SK-N-SH (cell line): Measurements from ENCODE around the gene METTL21A. TPM values are rescaled to one million over a fixed set of nuclear protein-coding genes. Genes with fewer than 3 reads are reported as not detected.

Experiments used
- CTCF ChIA-PET: fragments of 300-600, 350-600 bp; formaldehyde crosslinking; extraction: SDS; loops from one replicate; lab custom pipeline; 2021; lab: Yijun Ruan, JAX
- POLR2A ChIA-PET: fragments of 350-600 bp; sonication (Branson Sonifier 250); formaldehyde crosslinking; extraction: SDS; loops from one replicate; lab custom pipeline; 2020; ENCODE audit warnings: antibody characterized with exemption, inconsistent platforms; lab: Yijun Ruan, JAX
- DNase-seq: peaks from one replicate; pipeline ENCODE4 v3.0.0; 2012
- H2AFZ ChIP-seq: fragments of 200-600 bp; sonication (generic); 2 replicates; pipeline ENCODE4 v1.8.1; 2016; ENCODE audit warnings: antibody characterized with exemption, mild to moderate bottlenecking, low read depth
- H3F3A ChIP-seq: fragments of 200-600 bp; sonication (generic); replicated peaks from 2 replicates; pipeline ENCODE3; 2016; ENCODE audit warnings: antibody characterized with exemption, mild to moderate bottlenecking; ENCODE audit not compliant: insufficient read depth
- H3K27ac ChIP-seq, 2 experiments: fragments of 200-500 bp in 1 of 2; fragments of 200-600 bp in 1 of 2; sonication (Bioruptor generic) in 1 of 2; sonication (generic), shearing (Covaris generic) in 1 of 2; 2 replicates each; pipeline versions ENCODE4 v1.5.1 to v1.6.1; 2014 to 2016; ENCODE audit warnings: low read depth in 2 of 2, inconsistent platforms in 1 of 2, low read length in 1 of 2, mild to moderate bottlenecking in 1 of 2, mixed read lengths in 1 of 2
- H3K27me3 ChIP-seq: fragments of 200-600 bp; sonication (generic), shearing (Covaris generic); 2 replicates; pipeline ENCODE4 v1.6.1; 2016; ENCODE audit warnings: mixed run types; ENCODE audit not compliant: insufficient read depth
- H3K36me3 ChIP-seq, 2 experiments: fragments of 200-500 bp in 1 of 2; fragments of 200-600 bp in 1 of 2; sonication (Bioruptor generic) in 1 of 2; sonication (generic) in 1 of 2; replicated peaks in 1 of 2; 2 replicates each; pipeline versions ENCODE3 to v1.5.1; 2014 to 2016; ENCODE audit warnings: low read length in 1 of 2, mild to moderate bottlenecking in 1 of 2; ENCODE audit not compliant: insufficient read depth in 2 of 2, control insufficient read depth in 1 of 2
- H3K4me1 ChIP-seq, 2 experiments: fragments of 200-500 bp in 1 of 2; fragments of 200-600 bp in 1 of 2; sonication (Bioruptor generic) in 1 of 2; sonication (generic), shearing (Covaris generic) in 1 of 2; 2 replicates each; pipeline versions ENCODE4 v1.5.1 to v1.6.1; 2014 to 2016; ENCODE audit warnings: low read depth in 1 of 2, low read length in 1 of 2, mixed run types in 1 of 2; ENCODE audit not compliant: insufficient read depth in 2 of 2, control insufficient read depth in 1 of 2
- H3K4me2 ChIP-seq: fragments of 200-600 bp; sonication (generic), shearing (Covaris generic); 2 replicates; pipeline ENCODE4 v1.6.1; 2017; ENCODE audit warnings: mixed run types
- H3K4me3 ChIP-seq, 2 experiments: fragments of 200-500 bp in 1 of 2; fragments of 200-600 bp in 1 of 2; sonication (Bioruptor generic) in 1 of 2; sonication (generic), shearing (Covaris generic) in 1 of 2; 2 replicates each; pipeline versions ENCODE4 v1.5.1 to v1.8.1; 2014 to 2016; ENCODE audit warnings: low read depth in 2 of 2, inconsistent platforms in 1 of 2, low read length in 1 of 2, mild to moderate bottlenecking in 1 of 2, mixed read lengths in 1 of 2, moderate library complexity in 1 of 2
- H3K79me2 ChIP-seq: fragments of 200-600 bp; sonication (generic); 2 replicates; pipeline ENCODE4 v1.8.1; 2017; ENCODE audit warnings: mild to moderate bottlenecking; ENCODE audit not compliant: insufficient read depth
- H3K9ac ChIP-seq: fragments of 200-600 bp; sonication (generic); 2 replicates; pipeline ENCODE4 v1.6.1; 2017; ENCODE audit warnings: mixed run types
- H3K9me2 ChIP-seq: fragments of 200-600 bp; sonication (generic); 2 replicates; pipeline ENCODE4 v1.6.1; 2017; ENCODE audit warnings: mixed run types
- H3K9me3 ChIP-seq: fragments of 200-600 bp; sonication (generic); 2 replicates; pipeline ENCODE4 v1.6.1; 2017; ENCODE audit warnings: mixed run types, mild to moderate bottlenecking, moderate library complexity
- H4K20me1 ChIP-seq: fragments of 200-600 bp; sonication (generic); 2 replicates; pipeline ENCODE4 v1.6.1; 2017; ENCODE audit warnings: mild to moderate bottlenecking, mixed run types; ENCODE audit not compliant: insufficient read depth
- CHD2 ChIP-seq: fragments of 150-350 bp; IDR thresholded peaks from 2 replicates; pipeline ENCODE4 v1.6.1; 2018; ENCODE audit warnings: low read length; ENCODE audit not compliant: partially characterized antibody
- CTCF ChIP-seq: fragments of 200-600 bp; sonication (generic); IDR thresholded peaks from 2 replicates; pipeline ENCODE4 v1.6.1; 2017; ENCODE audit warnings: antibody characterized with exemption, mild to moderate bottlenecking, moderate library complexity
- EP300 ChIP-seq, 2 experiments: IDR thresholded peaks; 2 replicates each; pipeline versions ENCODE4 v1.4.0 to v1.6.1; 2012; ENCODE audit warnings: borderline replicate concordance in 1 of 2, low read depth in 1 of 2, low read length in 1 of 2
- EZH2phosphoT487 ChIP-seq: fragments of 200-600 bp; sonication (generic); IDR thresholded peaks from 2 replicates; pipeline ENCODE4 v1.6.1; 2017; ENCODE audit warnings: low read depth, mixed run types, mild to moderate bottlenecking, antibody characterized with exemption, moderate library complexity, borderline replicate concordance
- FOSL2 ChIP-seq: IDR thresholded peaks from 2 replicates; pipeline ENCODE4 v1.4.0; 2012; ENCODE audit warnings: low read depth, mild to moderate bottlenecking, moderate library complexity, borderline replicate concordance
- FOXJ3 ChIP-seq: sonication (generic); formaldehyde crosslinking; IDR thresholded peaks from 2 replicates; pipeline ENCODE4 v1.5.1; 2020; ENCODE audit warnings: mild to moderate bottlenecking, missing genetic modification reagents
- GABPA ChIP-seq: IDR thresholded peaks from 2 replicates; pipeline ENCODE4 v1.4.0; 2012; ENCODE audit warnings: low read depth, mild to moderate bottlenecking
- JUND ChIP-seq: IDR thresholded peaks from 2 replicates; pipeline ENCODE4 v1.4.0; 2012
- MAX ChIP-seq: IDR thresholded peaks from 2 replicates; pipeline ENCODE4 v1.4.0; 2012; ENCODE audit warnings: low read depth
- PBX3 ChIP-seq: IDR thresholded peaks from 2 replicates; pipeline ENCODE4; 2012
- POLR2AphosphoS5 ChIP-seq: IDR thresholded peaks from 2 replicates; pipeline ENCODE4 v1.6.1; 2012; ENCODE audit warnings: low read depth, low read length
- RCOR1 ChIP-seq: fragments of 150-350 bp; IDR thresholded peaks from 2 replicates; pipeline ENCODE4 v1.6.1; 2017; ENCODE audit warnings: antibody characterized with exemption, low read length
- SMC3 ChIP-seq: IDR thresholded peaks from 2 replicates; pipeline ENCODE4 v1.6.1; 2012; ENCODE audit warnings: low read depth, low read length, improper control_type of control experiment
- TCF12 ChIP-seq: IDR thresholded peaks from 2 replicates; pipeline ENCODE4 v1.4.0; 2012
- USF1 ChIP-seq: IDR thresholded peaks from 2 replicates; pipeline ENCODE4 v1.4.0; 2012; ENCODE audit warnings: low read depth, borderline replicate concordance
- USF2 ChIP-seq: fragments of 150-350 bp; IDR thresholded peaks from 2 replicates; pipeline ENCODE4 v1.6.1; 2017; ENCODE audit warnings: antibody characterized with exemption, low read length, low read depth, borderline replicate concordance
- ZBTB33 ChIP-seq: IDR thresholded peaks from 2 replicates; pipeline ENCODE4 v1.4.0; 2012; ENCODE audit warnings: low read depth, borderline replicate concordance
- polyA plus RNA-seq, 3 experiments: library from polyadenylated mRNA; depleted of rRNA; stranded (reverse); fragments of >200 nt; gene quantifications; 2 replicates each; pipeline ENCODE4 v1.2.3, GENCODE V29; 2012

Gene METTL21A
- polyA plus RNA-seq, 1 of the 3 experiments (the other 2 are of a cell fraction): 19.4 TPM

GRCh38 chr2:207593277-207593676 lies 31.9 kb downstream of the METTL21A start:
- Histone ChIP-seq H3K79me2 (peaks cover 35% of the 10 kb centered on the region; the same call in 1 of the 2 replicates), H3K36me3 (peaks cover 33 to 92% of the 10 kb centered on the region in 2 experiments), H3K9me2 (no peaks in the 10 kb centered on the region), H3F3A (peaks cover 16% of the 10 kb centered on the region), H2AFZ (no peak overlapping the region), H3K9me3 (peaks cover 11% of the 10 kb centered on the region), H3K27me3 (no peaks in the 10 kb centered on the region), H3K27ac (no peak overlapping the region), H3K4me1 (no peaks in the 10 kb centered on the region), H3K4me2 (no peak overlapping the region), H4K20me1 (no peaks in the 10 kb centered on the region), H3K4me3 (no peak overlapping the region), H3K9ac (no peak overlapping the region)
- no peak for TF ChIP-seq RCOR1
- no peak for TF ChIP-seq TCF12
- CTCF ChIA-PET: interaction anchor here (0.6 to 1.8 kb wide), 2 partner anchors 8 to 32 kb away, joined by 3 to 6 read pairs; partner anchors contain the start of gene METTL21A
- POLR2A ChIA-PET: no interaction called here
- DNase-seq: no peak

GRCh38 chr2:207589143-207589542 lies 36.1 kb downstream of the METTL21A start:
- no peaks in the 10 kb centered on the region for H4K20me1 ChIP-seq
- ChIA-PET POLR2A (no interaction called here), CTCF (no interaction called here)
- H3K27ac ChIP-seq: no peak overlapping the region
- peaks cover 10% of the 10 kb centered on the region for H3F3A ChIP-seq
- no peaks in the 10 kb centered on the region for H3K9me2 ChIP-seq
- DNase-seq: no peak
- no peak overlapping the region for H3K9ac ChIP-seq
- peaks cover 37 to 85% of the 10 kb centered on the region in 2 experiments for H3K36me3 ChIP-seq
- no peak overlapping the region for H3K4me3 ChIP-seq
- no peaks in the 10 kb centered on the region for H3K27me3 ChIP-seq
- peaks cover 26% of the 10 kb centered on the region; the same call in 1 of the 2 replicates for H3K79me2 ChIP-seq
- no peak overlapping the region for H3K4me2 ChIP-seq
- no peaks in the 10 kb centered on the region; a peak in 1 of 4 replicates for H3K4me1 ChIP-seq
- H2AFZ ChIP-seq: no peak overlapping the region
- peaks cover 11% of the 10 kb centered on the region for H3K9me3 ChIP-seq
- TF ChIP-seq FOXJ3 (no peak), JUND (no peak), GABPA (no peak), EZH2phosphoT487 (no peak), SMC3 (no peak), EP300 (IDR thresholded peaks at IDR 0.05; ENCODE audit: borderline replicate concordance in 1 of 2, low read depth in 1 of 2, low read length in 1 of 2) (no peak), FOSL2 (no peak), USF1 (no peak), CHD2 (no peak), MAX (no peak), ZBTB33 (no peak), RCOR1 (no peak), PBX3 (no peak), CTCF (no peak), USF2 (no peak), POLR2AphosphoS5 (no peak)
